HCT116 (cell line): ENCODE data around the gene ISG20. TPM values are rescaled to one million over a fixed set of nuclear protein-coding genes. Genes with fewer than 3 reads are reported as not detected.
"Not testable (repeated sequence)": the region's sequence is repeated elsewhere in the genome, so short reads cannot be mapped to it uniquely, and the experiment has no call there.

Experiments used
- ATAC-seq: fragments of 200-7000 bp; cut with Tn5 transposase; 2 replicates; pipeline ENCODE4 v1.9.1; 2020; ENCODE audit warnings: mild to moderate bottlenecking, moderate library complexity
- BruUV-seq: library from RNA; stranded (reverse); fragments of 400-500 nt; replicated peaks from 2 replicates; lab custom pipeline; 2021; lab: Mats Ljungman, UMichigan
- CTCF ChIA-PET: fragments of 300-600 bp; sonication (Branson Sonifier 250); formaldehyde crosslinking; loops from one replicate; lab custom pipeline; 2021; ENCODE audit warnings: antibody characterized with exemption; lab: Charles Lee
- POLR2A ChIA-PET: fragments of 300-600, 350-600 bp; sonication (Branson Sonifier 250); formaldehyde crosslinking; loops from one replicate; lab custom pipeline; 2021; ENCODE audit warnings: antibody characterized with exemption; lab: Charles Lee
- RAD21 ChIA-PET, 2 experiments: fragments of 300-600 bp; sonication (Branson Sonifier 250); formaldehyde crosslinking; loops; one replicate each; lab custom pipeline; 2023; ENCODE audit warnings: low total read pairs in 2 of 2; ENCODE audit not compliant: uncharacterized antibody in 2 of 2, unreplicated experiment in 2 of 2, low non-redundant PET in 1 of 2; lab: Charles Lee
- DNase-seq: peaks from one replicate; pipeline ENCODE4 v3.0.0-alpha.2; 2010; ENCODE audit warnings: low read depth, low spot score
- H2AFZ ChIP-seq: fragments of 200-600 bp; shearing (Covaris generic), sonication (generic); 2 replicates; pipeline ENCODE4 v1.6.1; 2017; ENCODE audit warnings: low read depth, mixed run types, mixed read lengths, antibody characterized with exemption, low read length; ENCODE audit not compliant: poor library complexity, severe bottlenecking
- H3K27ac ChIP-seq: 2 replicates; pipeline ENCODE4 v1.5.1; 2012; ENCODE audit warnings: low read depth, low read length
- H3K27me3 ChIP-seq: fragments of 200-600 bp; sonication (generic); 2 replicates; pipeline ENCODE4 v1.6.1; 2016; ENCODE audit warnings: mixed run types, low read length, mixed read lengths; ENCODE audit not compliant: insufficient read depth
- H3K36me3 ChIP-seq, 2 experiments: fragments of 200-500 bp in 1 of 2; fragments of 200-600 bp in 1 of 2; sonication (Bioruptor generic) in 1 of 2; sonication (generic) in 1 of 2; 2 replicates each; pipeline versions ENCODE4 v1.5.1 to v1.6.1; 2014 to 2016; ENCODE audit warnings: low read length in 2 of 2, inconsistent platforms in 1 of 2, mixed read lengths in 1 of 2, mixed run types in 1 of 2; ENCODE audit not compliant: insufficient read depth in 2 of 2, control insufficient read depth in 1 of 2
- H3K4me1 ChIP-seq, 2 experiments: fragments of 200-600 bp in 1 of 2; sonication (generic) in 1 of 2; 2 replicates each; pipeline versions ENCODE4 v1.5.1 to v1.6.1; 2012 to 2017; ENCODE audit warnings: low read length in 2 of 2, inconsistent platforms in 1 of 2, mild to moderate bottlenecking in 1 of 2, mixed read lengths in 1 of 2, mixed run types in 1 of 2, moderate library complexity in 1 of 2; ENCODE audit not compliant: insufficient read depth in 2 of 2, control insufficient read depth in 1 of 2
- H3K4me2 ChIP-seq: fragments of 200-600 bp; sonication (generic); 2 replicates; pipeline ENCODE4 v1.6.1; 2017; ENCODE audit warnings: mixed run types, low read length, mixed read lengths
- H3K4me3 ChIP-seq, 2 experiments: fragments of 200-600 bp in 1 of 2; sonication (generic) in 1 of 2; replicated peaks in 1 of 2; 2 replicates each; pipeline ENCODE4 v1.5.1; 2011 to 2016; ENCODE audit warnings: low read length in 2 of 2, control low read depth in 1 of 2, low read depth in 1 of 2, mild to moderate bottlenecking in 1 of 2, mixed read lengths in 1 of 2, mixed run types in 1 of 2
- H3K79me2 ChIP-seq: fragments of 200-600 bp; sonication (generic); 2 replicates; pipeline ENCODE4 v1.6.1; 2017; ENCODE audit warnings: mild to moderate bottlenecking, mixed run types, low read length, moderate library complexity, mixed read lengths; ENCODE audit not compliant: insufficient read depth
- H3K9ac ChIP-seq: fragments of 200-600 bp; sonication (generic); 2 replicates; pipeline ENCODE4 v1.6.1; 2016; ENCODE audit warnings: low read length, mixed read lengths
- H3K9me2 ChIP-seq: fragments of 200-600 bp; sonication (generic), shearing (Covaris generic); 2 replicates; pipeline ENCODE4 v1.6.1; 2017; ENCODE audit warnings: mixed run types, mild to moderate bottlenecking, moderate library complexity; ENCODE audit not compliant: insufficient read depth
- H3K9me3 ChIP-seq, 2 experiments: fragments of 200-500 bp in 1 of 2; fragments of 200-600 bp in 1 of 2; sonication (Bioruptor generic) in 1 of 2; sonication (generic) in 1 of 2; 2 replicates each; pipeline ENCODE4 v1.6.1; 2014 to 2017; ENCODE audit warnings: low read length in 2 of 2, mixed read lengths in 2 of 2, inconsistent platforms in 1 of 2, low read depth in 1 of 2, mild to moderate bottlenecking in 1 of 2, mixed run types in 1 of 2, moderate library complexity in 1 of 2; ENCODE audit not compliant: control insufficient read depth in 1 of 2, insufficient read depth in 1 of 2
- H4K20me1 ChIP-seq: fragments of 200-600 bp; sonication (generic), shearing (Covaris generic); 2 replicates; pipeline ENCODE4 v1.6.1; 2017; ENCODE audit warnings: mixed run types, mild to moderate bottlenecking, moderate library complexity; ENCODE audit not compliant: insufficient read depth
- CEBPB ChIP-seq: IDR thresholded peaks from 2 replicates; pipeline ENCODE4 v1.6.1; 2012; ENCODE audit warnings: low read depth
- ELF1 ChIP-seq: IDR thresholded peaks from 2 replicates; pipeline ENCODE4 v1.6.1; 2012; ENCODE audit warnings: low read depth, borderline replicate concordance
- EZH2 ChIP-seq: fragments of 200-600 bp; sonication (generic); IDR thresholded peaks from 2 replicates; pipeline ENCODE4 v1.6.1; 2017; ENCODE audit warnings: antibody characterized with exemption, mixed run types
- EZH2phosphoT487 ChIP-seq: fragments of 200-600 bp; IDR thresholded peaks from 2 replicates; pipeline ENCODE4 v1.6.1; 2018; ENCODE audit warnings: antibody characterized with exemption, borderline replicate concordance
- POLR2A ChIP-seq: IDR thresholded peaks from 2 replicates; pipeline ENCODE4 v1.7.0; 2011; ENCODE audit warnings: borderline replicate concordance; ENCODE audit not compliant: insufficient read depth, insufficient read length; ENCODE audit errors: extremely low read depth
- POLR2AphosphoS5 ChIP-seq: IDR thresholded peaks from 2 replicates; pipeline ENCODE4 v1.6.1; 2011; ENCODE audit warnings: mild to moderate bottlenecking, low read depth, low read length, moderate library complexity
- RAD21 ChIP-seq: IDR thresholded peaks from 2 replicates; pipeline ENCODE4 v1.6.1; 2012; ENCODE audit warnings: low read depth, mild to moderate bottlenecking
- SP1 ChIP-seq: IDR thresholded peaks from 2 replicates; pipeline ENCODE4 v1.6.1; 2012; ENCODE audit warnings: low read depth
- TCF7L2 ChIP-seq: IDR thresholded peaks from 2 replicates; pipeline ENCODE4 v1.7.0; 2011; ENCODE audit warnings: borderline replicate concordance, inconsistent platforms; ENCODE audit not compliant: insufficient read depth, insufficient read length; ENCODE audit errors: extremely low read depth
- intact Hi-C: fragments of 100-400 bp; cut with micrococcal nuclease; formaldehyde crosslinking; loops from 2 replicates; pipeline ENCODE4 v1.10.0; 2022
- total RNA-seq: library from RNA; stranded (reverse); gene quantifications from one replicate; pipeline ENCODE4 v1.2.1, GENCODE V29; 2021; ENCODE audit not compliant: unreplicated experiment
- TF ChIP-seq, protein P1 (sequence below): IDR thresholded peaks from 2 replicates; pipeline ENCODE4 v1.6.1; 2012; ENCODE audit warnings: low read depth
- TF ChIP-seq, protein P2 (sequence below): IDR thresholded peaks from 2 replicates; pipeline ENCODE4 v1.6.1; 2012

Gene ISG20
- total RNA-seq, 1 experiment from 2014 or later, result 11.0 TPM

DNA sequence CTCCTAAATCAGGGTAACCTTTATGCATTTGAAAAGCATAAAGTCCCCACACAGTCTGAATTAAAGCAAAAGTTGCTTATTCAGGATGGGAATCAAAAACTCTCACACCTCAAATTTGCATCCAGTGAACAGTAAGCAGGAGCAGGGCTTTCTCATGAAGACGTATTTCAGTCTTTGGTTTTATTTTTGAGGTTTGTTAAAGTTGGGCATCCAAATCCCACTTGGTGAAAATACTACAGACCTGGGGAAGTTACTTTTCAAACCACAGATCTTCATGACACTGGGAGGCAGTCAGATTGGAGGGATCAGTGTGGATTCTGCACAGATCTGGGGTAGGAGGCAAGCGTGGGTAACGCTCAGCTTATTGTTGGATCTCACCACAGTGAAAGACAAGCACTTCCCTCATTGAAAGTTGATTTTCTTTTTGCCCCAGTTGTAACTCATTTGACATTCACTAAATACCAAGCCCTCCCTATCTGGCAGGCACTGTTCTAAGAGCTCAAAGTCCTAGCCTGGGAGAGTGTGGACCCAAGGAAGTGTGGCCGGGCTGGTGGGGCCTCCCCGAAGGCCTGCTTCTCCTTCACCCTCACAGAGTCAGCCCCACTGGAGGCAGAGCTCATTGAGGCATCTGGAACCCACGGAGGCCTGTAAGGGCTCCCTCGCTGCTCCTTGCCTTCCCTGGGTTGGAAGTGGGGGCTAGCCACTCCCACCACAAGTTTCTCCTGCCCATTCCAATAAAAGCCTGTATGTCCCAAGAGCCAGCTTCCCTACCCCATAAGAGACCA lies 783 bp upstream of the ISG20 start (continued):
- TF ChIP-seq, protein P1, sequence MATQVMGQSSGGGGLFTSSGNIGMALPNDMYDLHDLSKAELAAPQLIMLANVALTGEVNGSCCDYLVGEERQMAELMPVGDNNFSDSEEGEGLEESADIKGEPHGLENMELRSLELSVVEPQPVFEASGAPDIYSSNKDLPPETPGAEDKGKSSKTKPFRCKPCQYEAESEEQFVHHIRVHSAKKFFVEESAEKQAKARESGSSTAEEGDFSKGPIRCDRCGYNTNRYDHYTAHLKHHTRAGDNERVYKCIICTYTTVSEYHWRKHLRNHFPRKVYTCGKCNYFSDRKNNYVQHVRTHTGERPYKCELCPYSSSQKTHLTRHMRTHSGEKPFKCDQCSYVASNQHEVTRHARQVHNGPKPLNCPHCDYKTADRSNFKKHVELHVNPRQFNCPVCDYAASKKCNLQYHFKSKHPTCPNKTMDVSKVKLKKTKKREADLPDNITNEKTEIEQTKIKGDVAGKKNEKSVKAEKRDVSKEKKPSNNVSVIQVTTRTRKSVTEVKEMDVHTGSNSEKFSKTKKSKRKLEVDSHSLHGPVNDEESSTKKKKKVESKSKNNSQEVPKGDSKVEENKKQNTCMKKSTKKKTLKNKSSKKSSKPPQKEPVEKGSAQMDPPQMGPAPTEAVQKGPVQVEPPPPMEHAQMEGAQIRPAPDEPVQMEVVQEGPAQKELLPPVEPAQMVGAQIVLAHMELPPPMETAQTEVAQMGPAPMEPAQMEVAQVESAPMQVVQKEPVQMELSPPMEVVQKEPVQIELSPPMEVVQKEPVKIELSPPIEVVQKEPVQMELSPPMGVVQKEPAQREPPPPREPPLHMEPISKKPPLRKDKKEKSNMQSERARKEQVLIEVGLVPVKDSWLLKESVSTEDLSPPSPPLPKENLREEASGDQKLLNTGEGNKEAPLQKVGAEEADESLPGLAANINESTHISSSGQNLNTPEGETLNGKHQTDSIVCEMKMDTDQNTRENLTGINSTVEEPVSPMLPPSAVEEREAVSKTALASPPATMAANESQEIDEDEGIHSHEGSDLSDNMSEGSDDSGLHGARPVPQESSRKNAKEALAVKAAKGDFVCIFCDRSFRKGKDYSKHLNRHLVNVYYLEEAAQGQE, result no peak
- no peak for TF ChIP-seq RAD21
- TF ChIP-seq, protein P2, sequence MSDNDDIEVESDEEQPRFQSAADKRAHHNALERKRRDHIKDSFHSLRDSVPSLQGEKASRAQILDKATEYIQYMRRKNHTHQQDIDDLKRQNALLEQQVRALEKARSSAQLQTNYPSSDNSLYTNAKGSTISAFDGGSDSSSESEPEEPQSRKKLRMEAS, result no peak
- TF ChIP-seq POLR2A, result no peak
- TF ChIP-seq CEBPB, result no peak
- TF ChIP-seq EZH2, result no peak
- TF ChIP-seq EZH2phosphoT487, result no peak
- no peak for TF ChIP-seq SP1
- TF ChIP-seq ELF1, result no peak

DNA sequence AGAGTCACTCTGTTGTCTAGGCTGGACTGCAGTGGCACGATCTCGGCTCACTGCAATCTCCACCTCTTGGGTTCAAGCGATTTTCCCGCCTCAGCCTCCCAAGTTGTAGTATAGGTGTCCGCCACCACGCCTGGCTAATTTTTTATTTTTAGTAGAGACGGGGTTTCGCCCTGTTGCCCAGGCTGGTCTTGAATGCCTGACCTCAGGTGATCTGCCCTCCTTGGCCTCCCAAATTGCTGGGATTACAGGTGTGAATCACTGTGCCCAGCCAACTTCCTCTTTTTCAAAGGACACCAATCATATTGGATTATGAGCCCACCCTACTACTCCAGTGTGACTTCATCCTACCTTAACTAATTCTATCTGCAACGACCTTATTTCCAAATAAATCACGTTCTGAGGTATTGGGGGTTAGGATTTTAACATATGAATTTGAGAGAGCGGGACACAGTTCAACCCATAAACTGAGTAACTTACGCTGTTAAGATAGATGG lies 3.2 kb downstream of the ISG20 start:
- intact Hi-C loops, result no loop called here
- Histone ChIP-seq H3K4me2 (no peak overlapping the region), H4K20me1 (no peaks in the 10 kb centered on the region), H3K4me1 (peaks cover 20 to 25% of the 10 kb centered on the region in 2 experiments), H3K9ac (no peak overlapping the region), H3K27me3 (no peaks in the 10 kb centered on the region), H3K4me3 (no peak overlapping the region), H3K9me2 (no peaks in the 10 kb centered on the region), H3K27ac (no peak overlapping the region), H2AFZ (no peak overlapping the region), H3K9me3 (no peaks in the 10 kb centered on the region), H3K79me2 (no peaks in the 10 kb centered on the region), H3K36me3 (no peaks in the 10 kb centered on the region)
- ChIA-PET RAD21 (no interaction called here), POLR2A (no interaction called here), CTCF (no interaction called here)
- no peak for TF ChIP-seq EZH2phosphoT487
- no peak for TF ChIP-seq POLR2AphosphoS5
- no peak for TF ChIP-seq TCF7L2
- DNase-seq, result no peak
- no TSS peak for BruUV-seq
- no peak for ATAC-seq

DNA sequence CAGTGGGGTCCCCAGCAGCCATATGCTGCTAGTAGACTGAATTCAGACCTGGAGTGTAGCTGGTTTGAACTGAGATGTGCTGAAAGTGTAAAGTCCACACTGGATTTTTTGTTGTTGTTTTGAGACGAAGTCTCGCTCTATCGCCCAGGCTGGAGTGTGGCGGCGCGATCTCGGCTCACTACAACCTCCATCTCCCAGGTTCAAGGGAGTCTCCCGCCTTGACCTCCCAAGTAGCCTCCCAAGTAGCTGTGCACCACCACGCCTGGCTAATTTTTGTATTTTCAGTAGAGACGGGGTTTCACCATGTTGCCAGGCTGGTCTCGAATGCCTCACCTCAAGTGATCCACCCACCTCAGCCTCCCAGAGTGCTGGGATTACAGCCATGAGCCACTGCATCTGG lies 3.7 kb downstream of the ISG20 start:
- H3K79me2 ChIP-seq, POLR2A ChIA-PET, H2AFZ ChIP-seq, H3K27me3 ChIP-seq, CTCF ChIA-PET, H3K9me2 ChIP-seq, ATAC-seq, H3K27ac ChIP-seq, H3K9me3 ChIP-seq, BruUV-seq, H3K4me2 ChIP-seq, H3K9ac ChIP-seq, RAD21 ChIA-PET, DNase-seq, H4K20me1 ChIP-seq, H3K36me3 ChIP-seq, intact Hi-C loops, H3K4me3 ChIP-seq: not testable (repeated sequence)
- peaks cover 20 to 25% of the 10 kb centered on the region in 2 experiments for H3K4me1 ChIP-seq
